ENCODE measurements around the gene SLC25A22. TPM values are rescaled to one million over a fixed set of nuclear protein-coding genes. Genes with fewer than 3 reads are reported as not detected.

The SLC25A22 gene
- total RNA-seq, result 20.8 TPM
- long read RNA-seq, transcript SLC25A22-228 (10 exons, 2,692 nt), result major isoform, 16 of 46 reads
- long read RNA-seq, transcript SLC25A22-201 (10 exons, 2,796 nt), result minor isoform, 6 of 46 reads
- long read RNA-seq, partial matches to known transcripts, result 12 of 46 reads
- long read RNA-seq, other reads (novel, unspliced or antisense), result 12 of 46 reads

GRCh38 chr11:798093-798713 lies at the start of gene SLC25A22:
Gene SLC25A22 (minus strand): TSS chr11:798281. CDS start chr11:795006, 3,275 bp downstream.
- peak; percentile 78 for TF ChIP-seq CTCF (IDR thresholded peaks at IDR 0.05)
- DNase-seq, result peak; percentile 92
- intact Hi-C loops (cut with DNase I), result no loop called here
- Histone ChIP-seq H3K27me3 (no peaks in the 10 kb centered on the region), H3K36me3 (no peaks in the 10 kb centered on the region), H3K27ac (peak within 1 kb of the TSS; percentile 73), H3K4me3 (peak within 1 kb of the TSS; percentile 87), H3K4me1 (peaks cover 22% of the 10 kb centered on the region), H3K9me3 (no peaks in the 10 kb centered on the region)
- peak; percentile 84 for ATAC-seq

- TF ChIP-seq CTCF (IDR thresholded peaks at IDR 0.05), result no peak
- intact Hi-C loops (cut with DNase I), result no loop called here
- Histone ChIP-seq H3K9me3 (no peaks in the 10 kb centered on the region), H3K4me1 (peaks cover 43% of the 10 kb centered on the region), H3K27me3 (no peaks in the 10 kb centered on the region), H3K27ac (no peak overlapping the region), H3K36me3 (no peaks in the 10 kb centered on the region), H3K4me3 (no peak overlapping the region)
- DNase-seq, result no peak
- no peak for ATAC-seq
These were observed 49.8 kb upstream of the SLC25A22 start for GRCh38 chr11:847876-848275.

DNA sequence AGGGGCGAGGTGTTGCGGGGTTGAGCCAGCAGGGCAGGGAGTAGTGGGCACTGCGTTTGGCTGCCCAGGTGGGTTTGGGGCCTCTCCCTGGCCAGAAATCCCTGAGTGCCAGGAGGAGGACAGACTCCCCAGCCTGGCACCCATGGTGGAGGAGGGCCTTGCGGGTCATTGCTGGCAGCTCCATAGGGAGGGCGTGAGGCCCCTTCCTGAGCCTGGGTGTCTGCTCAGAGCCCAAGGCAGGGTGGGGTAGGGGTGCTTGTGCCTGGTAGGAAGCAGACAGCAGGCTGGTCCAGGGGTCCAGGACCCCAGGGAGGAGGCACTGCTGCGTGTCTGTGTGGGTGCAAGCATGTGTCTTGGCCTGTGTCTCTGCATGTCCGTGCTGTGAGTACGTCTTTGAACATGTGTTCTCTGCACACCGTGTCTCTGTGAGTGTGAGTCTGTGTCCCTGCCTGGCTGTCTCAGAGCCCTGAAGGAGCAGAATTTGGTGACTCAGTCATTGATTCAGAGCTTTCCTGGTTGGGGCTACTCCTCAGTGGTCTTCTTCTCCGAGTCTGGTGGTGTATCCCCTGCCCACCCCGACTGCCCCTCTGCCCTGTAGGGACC lies 48.5 kb upstream of the SLC25A22 start:
- no peak for ATAC-seq
- Histone ChIP-seq H3K4me3 (no peak overlapping the region), H3K4me1 (peaks cover 43% of the 10 kb centered on the region), H3K27ac (peak overlapping the region; percentile 97), H3K9me3 (no peaks in the 10 kb centered on the region), H3K36me3 (no peaks in the 10 kb centered on the region), H3K27me3 (no peaks in the 10 kb centered on the region)
- no peak for DNase-seq
- intact Hi-C loops (cut with DNase I), result no loop called here
- TF ChIP-seq CTCF (IDR thresholded peaks at IDR 0.05), result no peak

DNA sequence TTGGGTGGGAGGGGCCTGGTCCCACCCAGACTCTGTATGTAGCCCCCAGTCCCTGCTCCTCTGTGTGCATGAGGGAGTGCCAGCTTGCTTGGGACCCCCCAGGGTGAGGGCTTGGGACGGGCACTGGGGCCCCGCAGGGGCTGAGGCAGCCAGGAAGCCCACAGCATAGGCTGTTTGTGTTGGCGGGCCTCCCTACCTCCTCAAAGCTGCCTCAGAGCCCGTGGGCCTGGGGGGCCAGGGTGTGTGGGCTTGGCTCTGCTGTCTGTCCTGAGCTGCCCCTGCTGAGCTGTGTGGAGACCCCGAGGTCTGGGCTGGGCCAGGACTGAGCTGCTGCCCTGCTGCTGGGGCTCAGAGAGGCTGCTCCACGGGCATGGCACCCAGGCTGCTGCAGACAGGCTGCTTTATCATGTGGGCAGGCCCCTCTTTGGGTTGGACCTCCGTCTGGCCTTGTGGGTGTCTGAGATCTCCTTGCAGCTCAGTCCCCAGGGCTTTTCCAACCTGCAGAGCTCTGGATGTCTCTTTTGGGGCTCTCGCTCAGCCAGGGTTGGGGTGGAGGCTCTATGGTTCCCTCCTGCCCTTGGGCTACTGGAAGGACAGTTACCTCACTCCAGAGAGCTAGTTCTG lies 47.9 kb upstream of the SLC25A22 start:
- no peak for DNase-seq

More for the DNA sequence above, 47.9 kb upstream of the SLC25A22 start:
- ATAC-seq, result no peak
- H3K27me3 ChIP-seq, result no peaks in the 10 kb centered on the region
- H3K9me3 ChIP-seq, result no peaks in the 10 kb centered on the region
- intact Hi-C loops (cut with DNase I), result no loop called here
- TF ChIP-seq CTCF (IDR thresholded peaks at IDR 0.05), result no peak
- H3K4me3 ChIP-seq, result peak overlapping the region; percentile 100
- peaks cover 48% of the 10 kb centered on the region for H3K4me1 ChIP-seq
- no peaks in the 10 kb centered on the region for H3K36me3 ChIP-seq
- peak overlapping the region; percentile 97 for H3K27ac ChIP-seq
